Tibial artery (tissue), 4 donors: ENCODE measurements around the gene C1orf216.
"Not testable (repeated sequence)": the region's sequence is repeated elsewhere in the genome, so short reads cannot be mapped to it uniquely, and the experiment has no call there.

Experiments used
- DNase-seq, 2 donors: peaks; one replicate each; pipeline ENCODE4 v3.0.0-alpha.2; 2019
- H3K27ac ChIP-seq, 2 donors: fragments of 200-600 bp; sonication (generic) in 1 of 2; 1 replicate in 1 of 2; 2 replicates in 1 of 2; pipeline ENCODE4 v1.5.1; 2018 to 2019; ENCODE audit warnings: mild to moderate bottlenecking in 1 of 2
- H3K27me3 ChIP-seq, 2 donors: fragments of 200-600 bp; sonication (generic) in 1 of 2; one replicate each; pipeline versions ENCODE4 v1.5.1 to v1.6.0; 2016 to 2019
- H3K36me3 ChIP-seq, 3 donors: fragments of 200-600 bp; sonication (generic) in 2 of 3; one replicate each; pipeline ENCODE4 v1.5.1; 2016 to 2019; ENCODE audit warnings: mild to moderate bottlenecking in 2 of 3
- H3K4me1 ChIP-seq, 4 donors: fragments of 200-600 bp; sonication (generic) in 2 of 4; 1 replicate in 3 of 4; 2 replicates in 1 of 4; pipeline ENCODE4 v1.5.1; 2016 to 2019
- H3K4me3 ChIP-seq, 2 donors: fragments of 200-600 bp; sonication (generic) in 1 of 2; 1 replicate in 1 of 2; 2 replicates in 1 of 2; pipeline ENCODE4 v1.5.1; 2018 to 2019; ENCODE audit warnings: mild to moderate bottlenecking in 2 of 2
- H3K9me3 ChIP-seq, 3 donors: fragments of 200-600 bp; sonication (generic) in 1 of 3; one replicate each; pipeline ENCODE4 v1.5.1; 2016 to 2019
- intact Hi-C: fragments of 100-400 bp; cut with DNase I; formaldehyde crosslinking; loops from one replicate; pipeline ENCODE4 v1.15.0; 2023; ENCODE audit warnings: low total_unique reads
- TF ChIP-seq, protein P1 (sequence below), 2 experiments: fragments of 200-600 bp in 1 of 2; fragments of 450-650 bp in 1 of 2; IDR thresholded peaks; one replicate each; pipeline ENCODE4 v1.5.1; 2017 to 2019; ENCODE audit warnings: antibody characterized with exemption in 2 of 2, mild to moderate bottlenecking in 1 of 2, moderate library complexity in 1 of 2

C1orf216 gene

DNA sequence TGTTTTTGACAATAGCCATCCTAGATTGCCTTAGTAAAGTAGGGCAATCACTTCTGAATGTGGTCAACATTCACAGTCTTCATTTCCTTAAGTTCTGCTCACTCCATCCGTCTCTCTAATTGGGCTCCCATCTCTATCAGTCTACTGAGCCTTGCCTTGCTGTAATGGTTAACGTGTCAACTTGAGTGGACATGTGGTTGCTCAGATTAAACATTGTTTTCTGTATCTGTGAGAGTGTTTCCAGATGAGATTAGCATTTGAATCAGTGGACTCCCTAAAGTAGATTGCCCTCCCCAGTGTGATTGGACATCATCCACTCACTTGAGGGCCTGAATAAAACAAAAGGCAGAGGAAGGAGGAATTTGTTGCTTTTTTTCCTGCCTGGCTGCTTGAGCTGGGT, 26.4 kb downstream of the C1orf216 start:
- Histone ChIP-seq H3K4me1 (no peaks in the 10 kb centered on the region), H3K27me3 (peaks cover 0 to 39% of the 10 kb centered on the region in 2 donors), H3K9me3 (no peaks in the 10 kb centered on the region), H3K27ac (no peak overlapping the region), H3K36me3 (no peaks in the 10 kb centered on the region), H3K4me3 (no peak overlapping the region)
- no peak for DNase-seq
- intact Hi-C loops, result no loop called here
- TF ChIP-seq, protein P1, sequence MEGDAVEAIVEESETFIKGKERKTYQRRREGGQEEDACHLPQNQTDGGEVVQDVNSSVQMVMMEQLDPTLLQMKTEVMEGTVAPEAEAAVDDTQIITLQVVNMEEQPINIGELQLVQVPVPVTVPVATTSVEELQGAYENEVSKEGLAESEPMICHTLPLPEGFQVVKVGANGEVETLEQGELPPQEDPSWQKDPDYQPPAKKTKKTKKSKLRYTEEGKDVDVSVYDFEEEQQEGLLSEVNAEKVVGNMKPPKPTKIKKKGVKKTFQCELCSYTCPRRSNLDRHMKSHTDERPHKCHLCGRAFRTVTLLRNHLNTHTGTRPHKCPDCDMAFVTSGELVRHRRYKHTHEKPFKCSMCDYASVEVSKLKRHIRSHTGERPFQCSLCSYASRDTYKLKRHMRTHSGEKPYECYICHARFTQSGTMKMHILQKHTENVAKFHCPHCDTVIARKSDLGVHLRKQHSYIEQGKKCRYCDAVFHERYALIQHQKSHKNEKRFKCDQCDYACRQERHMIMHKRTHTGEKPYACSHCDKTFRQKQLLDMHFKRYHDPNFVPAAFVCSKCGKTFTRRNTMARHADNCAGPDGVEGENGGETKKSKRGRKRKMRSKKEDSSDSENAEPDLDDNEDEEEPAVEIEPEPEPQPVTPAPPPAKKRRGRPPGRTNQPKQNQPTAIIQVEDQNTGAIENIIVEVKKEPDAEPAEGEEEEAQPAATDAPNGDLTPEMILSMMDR (IDR thresholded peaks at IDR 0.05), result no peak

DNA sequence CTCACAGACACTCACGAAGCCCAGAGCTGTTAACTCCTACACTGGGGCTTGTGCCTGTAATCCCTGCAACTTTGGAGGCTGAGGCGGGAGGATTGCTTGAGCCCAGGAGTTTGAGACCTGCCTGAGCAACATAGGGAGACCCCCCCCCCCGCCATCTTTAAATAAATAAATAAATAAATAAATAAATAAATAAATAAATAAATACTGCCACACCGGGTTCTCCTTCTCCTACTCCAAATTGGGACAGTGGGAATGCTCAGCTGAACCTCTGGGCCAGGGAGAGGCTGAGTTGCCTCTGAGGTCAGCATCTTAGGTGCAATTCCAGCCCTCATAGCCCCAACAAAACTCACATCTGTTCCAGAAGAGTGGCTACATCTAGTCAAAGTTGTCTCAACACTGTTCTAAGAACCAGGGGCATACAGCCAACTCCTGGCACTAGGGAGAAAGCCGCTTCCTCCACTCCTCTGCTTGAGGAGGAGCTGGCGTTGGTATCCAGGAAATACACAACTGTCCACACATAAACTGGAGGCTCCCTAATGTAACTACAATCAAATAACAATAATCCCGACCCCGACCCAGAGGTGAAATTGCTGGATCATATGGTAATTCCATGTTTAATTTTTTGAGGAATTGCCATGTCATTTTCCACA, 27.0 kb downstream of the C1orf216 start:
- no peak for DNase-seq
- no peaks in the 10 kb centered on the region for H3K9me3 ChIP-seq
- H3K27me3 ChIP-seq, result peaks cover 0 to 41% of the 10 kb centered on the region in 2 donors
- intact Hi-C loops, result no loop called here
- no peaks in the 10 kb centered on the region for H3K4me1 ChIP-seq
- H3K36me3 ChIP-seq, result no peaks in the 10 kb centered on the region
- TF ChIP-seq, protein P1 (IDR thresholded peaks at IDR 0.05), result no peak
- no peak overlapping the region for H3K27ac ChIP-seq
- H3K4me3 ChIP-seq, result no peak overlapping the region

DNA sequence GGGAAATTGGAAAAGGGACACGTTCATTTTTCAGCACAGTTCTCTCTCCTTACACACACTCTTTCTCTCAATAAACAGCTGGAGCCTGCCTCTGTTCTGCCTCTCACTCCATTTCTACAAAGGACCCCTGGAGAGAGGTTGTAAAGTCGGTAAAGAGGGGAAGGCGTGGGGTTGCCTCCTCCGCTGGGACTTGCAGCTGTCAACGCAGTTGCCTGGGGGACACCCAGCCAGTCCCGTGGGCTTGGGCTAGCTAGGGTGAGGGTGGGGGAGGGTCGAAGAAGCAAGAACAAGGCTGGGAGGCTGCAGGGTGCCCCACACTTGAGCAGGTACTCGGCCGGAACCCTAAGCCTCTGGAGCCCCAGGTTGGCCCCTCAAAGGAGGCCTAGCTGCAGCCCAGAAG, 27.6 kb downstream of the C1orf216 start:
- Histone ChIP-seq H3K36me3 (no peaks in the 10 kb centered on the region), H3K9me3 (no peaks in the 10 kb centered on the region), H3K4me3 (no peak overlapping the region), H3K27me3 (peaks cover 0 to 38% of the 10 kb centered on the region in 2 donors), H3K27ac (no peak overlapping the region), H3K4me1 (no peaks in the 10 kb centered on the region)
- intact Hi-C loops, result no loop called here
- no peak for DNase-seq
- TF ChIP-seq, protein P1 (IDR thresholded peaks at IDR 0.05), result no peak

DNA sequence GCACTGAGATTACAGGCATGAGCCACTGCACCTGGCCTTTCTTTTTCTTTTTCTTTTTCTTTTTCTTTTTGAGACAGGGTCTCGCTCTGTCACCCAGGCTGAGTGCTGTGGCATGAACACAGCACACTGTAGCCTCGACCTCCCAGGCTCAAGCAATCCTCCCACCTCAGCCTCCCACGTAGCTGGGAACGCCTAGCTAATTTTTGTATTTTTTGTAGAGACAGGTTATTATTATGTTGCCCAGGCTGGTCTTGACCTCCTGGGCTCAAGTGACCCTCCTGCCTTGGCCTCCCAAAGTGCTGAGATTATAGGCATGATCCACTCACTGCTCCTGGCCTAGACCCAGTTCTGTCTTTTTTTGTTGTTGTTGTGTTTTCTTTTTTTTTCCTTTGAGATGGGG, 28.6 kb downstream of the C1orf216 start:
- H3K27ac ChIP-seq, H3K4me1 ChIP-seq, H3K9me3 ChIP-seq, DNase-seq, intact Hi-C loops, H3K36me3 ChIP-seq, H3K4me3 ChIP-seq: not testable (repeated sequence)
- peaks cover 0 to 30% of the 10 kb centered on the region in 2 donors for H3K27me3 ChIP-seq

DNA sequence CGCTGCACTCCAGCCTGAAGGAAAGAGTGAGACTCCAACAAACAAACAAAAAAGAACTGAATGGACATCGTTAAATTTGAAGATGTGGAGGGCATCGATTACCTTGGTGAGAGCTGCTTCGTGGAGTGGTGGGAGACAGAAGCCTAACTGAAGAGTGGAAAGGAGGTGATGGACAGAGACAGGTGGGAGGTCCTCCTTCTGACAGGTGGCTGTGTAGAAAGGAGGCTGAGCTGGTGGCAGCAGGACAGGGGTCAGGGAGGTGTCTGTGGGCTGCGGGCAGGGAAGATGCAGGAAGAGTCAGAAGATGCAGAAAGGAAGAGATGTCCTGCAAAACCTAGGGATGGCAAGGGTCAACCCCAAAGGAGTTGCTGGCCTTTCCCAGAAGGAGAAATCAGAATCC, 30.5 kb downstream of the C1orf216 start:
- Histone ChIP-seq H3K27ac (no peak overlapping the region), H3K27me3 (peaks cover 0 to 25% of the 10 kb centered on the region in 2 donors), H3K9me3 (no peaks in the 10 kb centered on the region), H3K4me1 (no peaks in the 10 kb centered on the region), H3K4me3 (no peak overlapping the region), H3K36me3 (no peaks in the 10 kb centered on the region)
- intact Hi-C loops, result no loop called here
- no peak for DNase-seq
- TF ChIP-seq, protein P1 (IDR thresholded peaks at IDR 0.05), result no peak

DNA sequence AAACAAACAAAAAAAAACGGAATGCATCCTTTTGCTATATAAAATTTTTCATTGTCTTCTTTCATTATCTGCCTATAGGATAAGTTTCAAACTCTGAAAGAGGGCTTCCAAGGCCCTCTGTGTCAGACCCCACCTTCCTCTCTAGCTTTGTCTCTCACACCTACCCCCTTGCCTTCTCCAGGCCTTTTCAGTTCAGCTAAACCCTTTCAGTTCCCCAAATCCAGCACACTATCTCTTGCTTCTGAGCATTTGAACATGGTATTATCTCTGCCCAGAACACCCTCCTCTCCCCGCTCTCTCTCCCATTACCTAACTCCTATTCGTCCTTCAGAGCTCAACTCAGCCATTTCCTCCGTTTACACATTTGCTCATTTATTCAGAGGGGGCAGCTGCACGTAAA, 35.7 kb downstream of the C1orf216 start:
- Histone ChIP-seq H3K36me3 (no peaks in the 10 kb centered on the region), H3K4me3 (no peak overlapping the region), H3K4me1 (no peaks in the 10 kb centered on the region), H3K27me3 (peaks cover 0 to 11% of the 10 kb centered on the region in 2 donors), H3K9me3 (no peaks in the 10 kb centered on the region), H3K27ac (no peak overlapping the region)
- intact Hi-C loops, result no loop called here
- no peak for DNase-seq
- TF ChIP-seq, protein P1 (IDR thresholded peaks at IDR 0.05), result no peak
